Fibroblast of mammary gland (primary cell): Measurements from ENCODE around the gene PROKR1.
"Not testable (repeated sequence)": the region's sequence is repeated elsewhere in the genome, so short reads cannot be mapped to it uniquely, and the experiment has no call there.

Experiments used
- DNase-seq: peaks from one replicate; pipeline ENCODE4 v3.0.0-alpha.2; 2010; ENCODE audit warnings: low read depth
- H3K4me3 ChIP-seq: 2 replicates; pipeline ENCODE4 v1.5.1; 2011; ENCODE audit warnings: low read depth, mild to moderate bottlenecking, low read length, moderate library complexity; ENCODE audit not compliant: control insufficient read depth
- CTCF ChIP-seq: conservative IDR thresholded peaks from 2 replicates; pipeline ENCODE4 v1.5.1; 2011; ENCODE audit warnings: low read depth, low read length, inconsistent platforms; ENCODE audit not compliant: control insufficient read depth, insufficient read depth

The PROKR1 gene

GRCh38 chr2:68667371-68667770 lies 24.0 kb downstream of the PROKR1 start:
- no peak overlapping the region for H3K4me3 ChIP-seq
- no peak for DNase-seq
- TF ChIP-seq CTCF: no peak

- TF ChIP-seq CTCF: no peak
- no peak for DNase-seq
- H3K4me3 ChIP-seq: no peak overlapping the region
Observed at GRCh38 chr2:68669651-68670050, 26.3 kb downstream of the PROKR1 start.

GRCh38 chr2:68671961-68672360 lies 28.6 kb downstream of the PROKR1 start:
- no peak overlapping the region for H3K4me3 ChIP-seq
- no peak for TF ChIP-seq CTCF

GRCh38 chr2:68673631-68674030 lies 30.3 kb downstream of the PROKR1 start:
- DNase-seq: no peak
- no peak overlapping the region for H3K4me3 ChIP-seq
- TF ChIP-seq CTCF: no peak

More at GRCh38 chr2:68671961-68672360, 28.6 kb downstream of the PROKR1 start:
- no peak for DNase-seq

GRCh38 chr2:68675470-68675869 lies 32.1 kb downstream of the PROKR1 start:
- no peak for DNase-seq
- TF ChIP-seq CTCF: no peak
- no peak overlapping the region for H3K4me3 ChIP-seq

- H3K4me3 ChIP-seq, DNase-seq: not testable (repeated sequence)
Observed at GRCh38 chr2:68677837-68678236, 34.5 kb downstream of the PROKR1 start.

- DNase-seq: not testable (repeated sequence)
Observed at GRCh38 chr2:68679166-68679916, 36.0 kb downstream of the PROKR1 start.

GRCh38 chr2:68679917-68680267 lies 36.5 kb downstream of the PROKR1 start:
- H3K4me3 ChIP-seq, DNase-seq: not testable (repeated sequence)

More at GRCh38 chr2:68679166-68679916, 36.0 kb downstream of the PROKR1 start:
- H3K4me3 ChIP-seq: not testable (repeated sequence)
